HFFc6 (cell line): ENCODE measurements around the gene DAZAP2. TPM values are rescaled to one million over a fixed set of nuclear protein-coding genes. Genes with fewer than 3 reads are reported as not detected.

Source experiments
- DNase-seq: peaks from one replicate; pipeline ENCODE4 v3.0.0-alpha.2; 2018
- H3K27ac Mint-ChIP-seq: 2 replicates; pipeline ENCODE4 v1.8.0; 2020; ENCODE audit warnings: mild to moderate bottlenecking, mixed read lengths
- H3K27me3 Mint-ChIP-seq: 2 replicates; pipeline ENCODE4 v1.8.0; 2021; ENCODE audit warnings: mild to moderate bottlenecking, moderate library complexity, mixed read lengths; ENCODE audit not compliant: insufficient read depth
- H3K36me3 Mint-ChIP-seq: 2 replicates; pipeline ENCODE4 v1.8.0; 2021; ENCODE audit warnings: low read depth, mixed read lengths
- H3K4me1 Mint-ChIP-seq: 2 replicates; pipeline ENCODE4 v1.8.0; 2020; ENCODE audit warnings: low read depth, mixed read lengths
- H3K4me3 Mint-ChIP-seq: 2 replicates; pipeline ENCODE4 v1.8.0; 2020; ENCODE audit warnings: mild to moderate bottlenecking, moderate library complexity, mixed read lengths
- H3K9me3 Mint-ChIP-seq: 2 replicates; pipeline ENCODE4 v1.8.0; 2020; ENCODE audit warnings: mild to moderate bottlenecking, mixed read lengths
- CTCF ChIP-seq: fragments of 200-600 bp; sonication (generic); IDR thresholded peaks from 2 replicates; pipeline ENCODE4 v1.5.0; 2021; ENCODE audit warnings: antibody characterized with exemption, mild to moderate bottlenecking
- total RNA-seq, 6 experiments: library from RNA; stranded (reverse); fragmentation: NEBNext Ultra II Directional; extraction: Animal tissue kit (Norgen Biotek cat#: 25700); gene quantifications; 2 replicates in 1 of 6; 3 replicates in 5 of 6; pipeline ENCODE4 v1.2.3, GENCODE V29; 2021

DAZAP2 gene
- total RNA-seq, 6 experiments from 2014 or later: 84.7 to 137 (median 117) TPM

GRCh38 chr12:51200156-51200555 is 38.5 kb upstream of the DAZAP2 start:
- H3K27ac Mint-ChIP-seq: no peak overlapping the region
- no peak for DNase-seq
- no peak overlapping the region for H3K4me3 Mint-ChIP-seq
- peaks cover 8% of the 10 kb centered on the region for H3K4me1 Mint-ChIP-seq
- TF ChIP-seq CTCF: no peak
- peaks cover 2% of the 10 kb centered on the region; the same call in 1 of the 2 replicates for H3K27me3 Mint-ChIP-seq
- peaks cover under 1% of the 10 kb centered on the region; the same call in 1 of the 2 replicates for H3K9me3 Mint-ChIP-seq
- H3K36me3 Mint-ChIP-seq: 0 out of 2 replicates have a peak, but pooled peaks cover under 1% of the 10 kb centered on the region

- H3K27ac Mint-ChIP-seq: no peak overlapping the region
- peaks cover 8% of the 10 kb centered on the region for H3K4me1 Mint-ChIP-seq
- no peak for TF ChIP-seq CTCF
- 0 out of 2 replicates have a peak, but pooled peaks cover 5% of the 10 kb centered on the region for H3K36me3 Mint-ChIP-seq
- no peak overlapping the region for H3K4me3 Mint-ChIP-seq
- H3K27me3 Mint-ChIP-seq: peaks cover 2% of the 10 kb centered on the region
- no peak for DNase-seq
- H3K9me3 Mint-ChIP-seq: peaks cover 4% of the 10 kb centered on the region; the same call in 1 of the 2 replicates
Observed at GRCh38 chr12:51200806-51201205, 37.8 kb upstream of the DAZAP2 start.

GRCh38 chr12:51202718-51203117 is 35.9 kb upstream of the DAZAP2 start:
- no peak for DNase-seq
- peaks cover 8% of the 10 kb centered on the region for H3K4me1 Mint-ChIP-seq
- H3K27me3 Mint-ChIP-seq: peaks cover 2% of the 10 kb centered on the region
- H3K9me3 Mint-ChIP-seq: peaks cover 4% of the 10 kb centered on the region; the same call in 1 of the 2 replicates
- no peak for TF ChIP-seq CTCF
- no peak overlapping the region for H3K27ac Mint-ChIP-seq
- H3K36me3 Mint-ChIP-seq: 0 out of 2 replicates have a peak, but pooled peaks cover 5% of the 10 kb centered on the region
- no peak overlapping the region for H3K4me3 Mint-ChIP-seq

- Mint-ChIP-seq H3K27me3 (no peaks in the 10 kb centered on the region; the same call in 1 of the 2 replicates), H3K4me3 (no peak overlapping the region), H3K27ac (no peak overlapping the region), H3K9me3 (peaks cover 4% of the 10 kb centered on the region; the same call in 1 of the 2 replicates), H3K36me3 (0 out of 2 replicates have a peak, but pooled peaks cover 5% of the 10 kb centered on the region), H3K4me1 (peaks cover 8% of the 10 kb centered on the region)
- no peak for DNase-seq
- TF ChIP-seq CTCF: no peak
Observed at GRCh38 chr12:51205350-51205749, 33.3 kb upstream of the DAZAP2 start.

GRCh38 chr12:51208016-51208660 is 30.5 kb upstream of the DAZAP2 start:
- no peak for TF ChIP-seq CTCF
- H3K9me3 Mint-ChIP-seq: peaks cover 4% of the 10 kb centered on the region; the same call in 1 of the 2 replicates
- no peak for DNase-seq
- H3K36me3 Mint-ChIP-seq: 0 out of 2 replicates have a peak, but pooled peaks cover 5% of the 10 kb centered on the region
- H3K27me3 Mint-ChIP-seq: no peaks in the 10 kb centered on the region; the same call in 1 of the 2 replicates
- H3K27ac Mint-ChIP-seq: no peak overlapping the region
- H3K4me1 Mint-ChIP-seq: peaks cover 8% of the 10 kb centered on the region
- H3K4me3 Mint-ChIP-seq: no peak overlapping the region
